Measurements from ENCODE around the gene ATP5ME. TPM values are rescaled to one million over a fixed set of nuclear protein-coding genes. Genes with fewer than 3 reads are reported as not detected.

Gene ATP5ME
- total RNA-seq, 6 experiments from 2014 or later, result 181 to 374 (median 290) TPM

DNA sequence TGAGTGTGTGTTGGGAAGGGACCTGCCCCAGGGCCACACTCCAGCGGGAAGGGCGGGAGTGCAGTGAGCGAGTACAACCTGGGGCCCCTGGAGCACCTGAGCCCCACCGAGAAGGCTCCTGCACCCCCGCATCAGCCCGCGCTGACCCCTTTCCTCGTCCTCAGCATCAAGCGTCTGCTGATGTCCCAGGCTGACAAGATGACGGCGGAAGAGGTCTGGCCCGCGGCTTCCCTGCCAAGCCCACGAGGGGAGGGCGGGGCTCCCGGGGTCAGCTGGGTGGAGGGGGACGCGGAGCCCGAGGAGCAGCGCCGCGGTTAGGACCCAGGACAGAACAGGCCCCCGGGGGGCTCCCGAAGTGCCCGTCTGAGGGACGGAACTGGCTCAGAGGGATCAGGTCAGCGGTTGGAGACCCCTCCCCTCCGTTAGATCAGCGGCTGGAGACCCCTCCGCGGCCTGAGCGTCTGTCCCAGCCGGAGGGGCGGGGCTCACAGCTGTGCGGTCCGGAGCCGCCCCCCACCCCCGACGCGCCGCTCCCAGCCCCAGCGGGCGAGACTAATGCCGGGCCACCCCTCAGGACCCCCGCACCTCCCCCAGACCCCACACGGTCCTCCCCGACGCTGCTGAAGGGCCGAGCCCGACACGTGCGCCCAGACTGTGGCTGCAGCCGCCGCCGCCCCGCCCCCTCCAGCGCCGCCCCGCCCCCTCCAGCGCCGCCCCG is 7.0 kb upstream of the ATP5ME start:
- DNase-seq, result no peak
- TF ChIP-seq CTCF (IDR thresholded peaks at IDR 0.05), result no peak
- no peaks in the 10 kb centered on the region for H3K9me3 Mint-ChIP-seq
- H3K36me3 Mint-ChIP-seq (ENCODE audit: low read depth), result no peaks in the 10 kb centered on the region
- peaks cover 2% of the 10 kb centered on the region; the same call in 1 of the 2 replicates for H3K27me3 Mint-ChIP-seq (ENCODE audit: insufficient read depth)
- H3K4me3 Mint-ChIP-seq, result no peak overlapping the region
- H3K27ac Mint-ChIP-seq, result no peak overlapping the region
- H3K4me1 Mint-ChIP-seq (ENCODE audit: low read depth), result no peaks in the 10 kb centered on the region

DNA sequence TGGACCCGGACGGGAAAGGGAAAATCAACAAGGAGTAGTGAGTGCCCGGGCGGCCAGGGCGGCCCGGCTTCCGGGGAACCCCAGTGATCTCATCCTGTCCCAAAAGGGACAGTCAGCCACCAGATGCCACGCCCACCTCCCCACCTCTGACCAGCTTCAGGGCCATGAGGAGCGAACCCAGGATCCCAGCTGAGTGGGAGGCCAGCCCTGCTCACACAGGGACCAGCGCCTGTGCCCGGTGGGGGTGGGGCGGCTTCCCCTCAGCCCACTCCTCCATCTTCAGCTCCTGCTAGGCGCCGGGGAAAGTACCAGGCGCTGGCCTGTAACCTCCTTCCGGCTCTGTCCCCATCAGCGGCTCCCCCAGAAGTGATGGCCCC is 6.5 kb upstream of the ATP5ME start:
- no peaks in the 10 kb centered on the region for H3K36me3 Mint-ChIP-seq (ENCODE audit: low read depth)
- DNase-seq, result no peak
- no peaks in the 10 kb centered on the region for H3K9me3 Mint-ChIP-seq
- no peaks in the 10 kb centered on the region for H3K4me1 Mint-ChIP-seq (ENCODE audit: low read depth)
- no peak overlapping the region for H3K27ac Mint-ChIP-seq
- peaks cover 2% of the 10 kb centered on the region; the same call in 1 of the 2 replicates for H3K27me3 Mint-ChIP-seq (ENCODE audit: insufficient read depth)
- no peak for TF ChIP-seq CTCF (IDR thresholded peaks at IDR 0.05)
- no peak overlapping the region for H3K4me3 Mint-ChIP-seq

DNA sequence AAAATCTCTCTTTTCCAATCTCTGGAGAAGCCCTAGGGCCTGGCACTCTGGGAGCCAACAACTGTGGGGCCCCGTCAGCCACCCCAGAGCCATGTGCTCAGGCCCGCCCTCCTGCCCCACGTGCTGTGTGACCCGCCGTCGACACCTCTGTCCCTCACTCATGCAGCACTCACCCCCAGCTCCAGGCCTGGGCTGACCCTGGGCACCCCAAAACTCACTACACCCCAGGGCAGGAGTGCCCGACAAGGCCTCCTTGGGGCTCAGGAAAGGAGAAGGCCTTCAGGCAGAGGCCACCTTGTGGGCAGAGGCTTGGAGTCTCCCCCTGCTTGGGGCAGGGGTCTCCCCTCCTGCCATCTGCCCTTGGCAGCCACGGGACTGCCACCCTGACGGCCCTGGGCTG is 6.0 kb upstream of the ATP5ME start:
- H3K4me1 Mint-ChIP-seq (ENCODE audit: low read depth), result no peaks in the 10 kb centered on the region
- no peak overlapping the region for H3K27ac Mint-ChIP-seq
- H3K36me3 Mint-ChIP-seq (ENCODE audit: low read depth), result no peaks in the 10 kb centered on the region
- H3K9me3 Mint-ChIP-seq, result no peaks in the 10 kb centered on the region
- H3K4me3 Mint-ChIP-seq, result no peak overlapping the region
- no peak for DNase-seq
- H3K27me3 Mint-ChIP-seq (ENCODE audit: insufficient read depth), result peaks cover 2% of the 10 kb centered on the region; the same call in 1 of the 2 replicates
- TF ChIP-seq CTCF (IDR thresholded peaks at IDR 0.05), result no peak

GRCh38 chr4:679629-680028 is 5.6 kb upstream of the ATP5ME start:
- Mint-ChIP-seq H3K4me1 (ENCODE audit: low read depth) (no peaks in the 10 kb centered on the region), H3K9me3 (no peaks in the 10 kb centered on the region), H3K27ac (no peak overlapping the region), H3K4me3 (no peak overlapping the region), H3K27me3 (ENCODE audit: insufficient read depth) (peaks cover 2% of the 10 kb centered on the region; the same call in 1 of the 2 replicates), H3K36me3 (ENCODE audit: low read depth) (no peaks in the 10 kb centered on the region)
- no peak for DNase-seq
- TF ChIP-seq CTCF (IDR thresholded peaks at IDR 0.05), result no peak

DNA sequence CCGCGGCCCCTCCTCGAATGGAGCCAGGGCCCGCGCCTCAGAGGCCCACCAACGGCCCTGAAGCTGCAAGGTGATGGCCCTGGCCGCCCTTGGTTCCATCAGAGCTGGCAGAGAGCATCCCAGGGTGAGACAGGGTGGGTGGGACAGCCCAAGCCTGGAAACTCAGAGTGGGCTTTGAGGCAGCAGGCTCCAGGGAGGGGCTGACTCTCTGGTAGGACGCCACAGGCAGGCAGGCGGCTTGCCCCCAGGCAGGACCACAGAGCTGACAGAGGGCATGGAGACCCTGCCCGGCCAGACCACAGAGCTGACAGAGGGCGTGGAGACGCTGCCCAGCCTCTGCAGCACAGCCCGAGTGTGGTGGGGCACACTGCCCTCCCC is 5.0 kb upstream of the ATP5ME start:
- no peak overlapping the region for H3K4me3 Mint-ChIP-seq
- H3K27me3 Mint-ChIP-seq (ENCODE audit: insufficient read depth), result no peaks in the 10 kb centered on the region
- H3K27ac Mint-ChIP-seq, result no peak overlapping the region
- H3K36me3 Mint-ChIP-seq (ENCODE audit: low read depth), result no peaks in the 10 kb centered on the region
- H3K9me3 Mint-ChIP-seq, result no peaks in the 10 kb centered on the region
- no peak for DNase-seq
- no peaks in the 10 kb centered on the region for H3K4me1 Mint-ChIP-seq (ENCODE audit: low read depth)
- TF ChIP-seq CTCF (IDR thresholded peaks at IDR 0.05), result no peak
